Suprapubic skin (tissue), 3 donors: Measurements from ENCODE around the gene ATN1.

Experiments
- EP300 ChIP-seq: sonication (generic); formaldehyde crosslinking; IDR thresholded peaks from one replicate; pipeline ENCODE4 v1.6.1; 2017; ENCODE audit warnings: antibody characterized with exemption
- POLR2A ChIP-seq, 2 donors: fragments of 450-650 bp; IDR thresholded peaks; one replicate each; pipeline ENCODE4 v1.6.1; 2017; ENCODE audit warnings: antibody characterized with exemption in 2 of 2, mild to moderate bottlenecking in 2 of 2, moderate library complexity in 2 of 2
- TF ChIP-seq, protein P1 (sequence below), 2 donors: fragments of 200-600 bp in 1 of 2; fragments of 450-650 bp in 1 of 2; sonication (generic) in 1 of 2; IDR thresholded peaks; one replicate each; pipeline ENCODE4 v1.5.1; 2016 to 2019; ENCODE audit warnings: antibody characterized with exemption in 2 of 2, mild to moderate bottlenecking in 1 of 2, moderate library complexity in 1 of 2

DNA sequence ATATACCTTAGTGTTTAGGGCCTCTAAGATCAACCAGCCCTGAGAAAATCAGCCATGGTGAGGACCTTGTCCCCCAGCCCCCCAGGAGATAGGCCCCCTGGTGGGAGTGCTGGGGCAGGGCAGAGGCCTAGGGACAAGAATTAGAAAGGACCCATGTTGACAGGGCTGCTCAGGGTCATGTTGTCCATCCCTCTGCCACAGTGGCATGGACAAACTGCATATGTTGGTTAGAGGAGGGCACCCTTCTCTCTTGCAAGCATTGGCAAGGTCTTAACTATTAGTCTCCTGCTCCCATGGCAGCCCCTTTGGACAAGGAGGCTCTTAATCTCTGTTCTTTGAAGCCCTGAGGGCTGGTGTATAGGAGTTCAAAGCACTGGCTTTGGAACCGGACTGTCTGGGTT is 22.6 kb downstream of the ATN1 start:
- TF ChIP-seq, protein P1, sequence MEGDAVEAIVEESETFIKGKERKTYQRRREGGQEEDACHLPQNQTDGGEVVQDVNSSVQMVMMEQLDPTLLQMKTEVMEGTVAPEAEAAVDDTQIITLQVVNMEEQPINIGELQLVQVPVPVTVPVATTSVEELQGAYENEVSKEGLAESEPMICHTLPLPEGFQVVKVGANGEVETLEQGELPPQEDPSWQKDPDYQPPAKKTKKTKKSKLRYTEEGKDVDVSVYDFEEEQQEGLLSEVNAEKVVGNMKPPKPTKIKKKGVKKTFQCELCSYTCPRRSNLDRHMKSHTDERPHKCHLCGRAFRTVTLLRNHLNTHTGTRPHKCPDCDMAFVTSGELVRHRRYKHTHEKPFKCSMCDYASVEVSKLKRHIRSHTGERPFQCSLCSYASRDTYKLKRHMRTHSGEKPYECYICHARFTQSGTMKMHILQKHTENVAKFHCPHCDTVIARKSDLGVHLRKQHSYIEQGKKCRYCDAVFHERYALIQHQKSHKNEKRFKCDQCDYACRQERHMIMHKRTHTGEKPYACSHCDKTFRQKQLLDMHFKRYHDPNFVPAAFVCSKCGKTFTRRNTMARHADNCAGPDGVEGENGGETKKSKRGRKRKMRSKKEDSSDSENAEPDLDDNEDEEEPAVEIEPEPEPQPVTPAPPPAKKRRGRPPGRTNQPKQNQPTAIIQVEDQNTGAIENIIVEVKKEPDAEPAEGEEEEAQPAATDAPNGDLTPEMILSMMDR (IDR thresholded peaks at IDR 0.05), result no peak
- TF ChIP-seq POLR2A (IDR thresholded peaks at IDR 0.05), result no peak
- no peak for TF ChIP-seq EP300
